COR-L47 (cell line): Measurements from ENCODE around the gene SCPEP1.

Experiments
- DNase-seq: peaks from one replicate; lab custom pipeline; 2025; lab: John Stamatoyannopoulos, UW

SCPEP1 gene

GRCh38 chr17:57001541-57001940 is 23.6 kb downstream of the SCPEP1 start:
- no peak for DNase-seq

- no peak for DNase-seq
Measured at GRCh38 chr17:57002904-57003303, 25.0 kb downstream of the SCPEP1 start.

- peak; percentile 7 for DNase-seq
Measured at GRCh38 chr17:57004944-57005579, 27.1 kb downstream of the SCPEP1 start.

- no peak for DNase-seq
Measured at GRCh38 chr17:57006040-57006439, 28.1 kb downstream of the SCPEP1 start.

GRCh38 chr17:57008958-57009357 is 31.0 kb downstream of the SCPEP1 start:
- DNase-seq, result no peak

- peak; percentile 29 for DNase-seq
Measured at GRCh38 chr17:57009737-57010445, 32.0 kb downstream of the SCPEP1 start.

GRCh38 chr17:57010487-57010886 is 32.6 kb downstream of the SCPEP1 start:
- no peak for DNase-seq

GRCh38 chr17:57011491-57012015 is 33.6 kb downstream of the SCPEP1 start:
- DNase-seq, result no peak

- no peak for DNase-seq
Measured at GRCh38 chr17:57016071-57016763, 38.3 kb downstream of the SCPEP1 start.

GRCh38 chr17:57016764-57017116 is 38.8 kb downstream of the SCPEP1 start:
- no peak for DNase-seq

GRCh38 chr17:57017625-57018024 is 39.7 kb downstream of the SCPEP1 start:
- DNase-seq, result no peak

- DNase-seq, result no peak
Measured at GRCh38 chr17:57020208-57020607, 42.3 kb downstream of the SCPEP1 start.

GRCh38 chr17:57021226-57021940 is 43.5 kb downstream of the SCPEP1 start:
- peak; percentile 12 for DNase-seq

GRCh38 chr17:57025876-57026275 is 47.9 kb downstream of the SCPEP1 start:
- no peak for DNase-seq

GRCh38 chr17:57027852-57028251 is 49.9 kb downstream of the SCPEP1 start:
- DNase-seq, result no peak

- no peak for DNase-seq
Measured at GRCh38 chr17:57032343-57032742, 54.4 kb downstream of the SCPEP1 start.

- no peak for DNase-seq
Measured at GRCh38 chr17:57033296-57033695, 55.4 kb downstream of the SCPEP1 start.

- no peak for DNase-seq
Measured at GRCh38 chr17:57034807-57035754, 57.1 kb downstream of the SCPEP1 start.

- DNase-seq, result peak; percentile 69
Measured at GRCh38 chr17:57035971-57036481, 58.1 kb downstream of the SCPEP1 start.

GRCh38 chr17:57037411-57037810 is 59.5 kb downstream of the SCPEP1 start:
- DNase-seq, result no peak

GRCh38 chr17:57038486-57038885 is 60.6 kb downstream of the SCPEP1 start:
- DNase-seq, result no peak
